H9 (cell line): ENCODE results near the gene LRR1. TPM values are rescaled to one million over a fixed set of nuclear protein-coding genes. Genes with fewer than 3 reads are reported as not detected.

Experiments used
- DNase-seq: peaks from one replicate; pipeline ENCODE4 v3.0.0-alpha.2; 2017
- H2AFZ ChIP-seq: one replicate; pipeline ENCODE4 v1.6.1; 2013; ENCODE audit warnings: mild to moderate bottlenecking, low read length, control low read depth, moderate library complexity
- H2AK5ac ChIP-seq: 2 replicates; pipeline ENCODE4 v1.6.1; 2013; ENCODE audit warnings: low read length, control low read depth, mixed read lengths; ENCODE audit not compliant: insufficient read length
- H2BK120ac ChIP-seq: one replicate; pipeline ENCODE4 v1.6.1; 2013; ENCODE audit warnings: low read depth, mild to moderate bottlenecking, low read length, control low read depth, inconsistent platforms; ENCODE audit not compliant: poor library complexity, severe bottlenecking
- H2BK12ac ChIP-seq: 2 replicates; pipeline ENCODE4 v1.6.1; 2013; ENCODE audit warnings: low read length, control low read depth, mixed read lengths, low read depth; ENCODE audit not compliant: insufficient read length
- H2BK15ac ChIP-seq: 2 replicates; pipeline ENCODE4 v1.6.1; 2013; ENCODE audit warnings: low read depth, low read length, control low read depth
- H2BK20ac ChIP-seq: one replicate; pipeline ENCODE4 v1.6.1; 2013; ENCODE audit warnings: low read depth, mild to moderate bottlenecking, low read length, control low read depth, inconsistent platforms; ENCODE audit not compliant: poor library complexity, severe bottlenecking
- H2BK5ac ChIP-seq: 2 replicates; pipeline ENCODE4 v1.6.1; 2013; ENCODE audit warnings: low read length, control low read depth, mixed read lengths; ENCODE audit not compliant: insufficient read length
- H3K14ac ChIP-seq: 2 replicates; pipeline ENCODE4 v1.6.1; 2013; ENCODE audit warnings: low read length, control low read depth; ENCODE audit not compliant: insufficient read depth
- H3K18ac ChIP-seq: 2 replicates; pipeline ENCODE4 v1.6.1; 2013; ENCODE audit warnings: low read depth, mild to moderate bottlenecking, mixed read lengths, low read length, control low read depth; ENCODE audit not compliant: insufficient read length
- H3K23ac ChIP-seq: 2 replicates; pipeline ENCODE4 v1.6.1; 2013; ENCODE audit warnings: low read length, control low read depth, mixed read lengths, low read depth; ENCODE audit not compliant: insufficient read length
- H3K23me2 ChIP-seq: 2 replicates; pipeline ENCODE4 v1.6.1; 2013; ENCODE audit warnings: low read depth, mild to moderate bottlenecking, mixed read lengths, low read length, control low read depth; ENCODE audit not compliant: insufficient read length, poor library complexity, severe bottlenecking
- H3K27ac ChIP-seq: 2 replicates; pipeline ENCODE4 v1.5.1; 2013; ENCODE audit warnings: low read length, control low read depth, mixed read lengths, low read depth; ENCODE audit not compliant: insufficient read length
- H3K27me3 ChIP-seq: 2 replicates; pipeline ENCODE4 v1.6.1; 2013; ENCODE audit warnings: low read length, control low read depth, inconsistent platforms; ENCODE audit not compliant: insufficient read depth
- H3K4ac ChIP-seq: 2 replicates; pipeline ENCODE4 v1.6.1; 2013; ENCODE audit warnings: low read depth, mild to moderate bottlenecking, control low read depth, inconsistent platforms, low read length, moderate library complexity
- H3K4me1 ChIP-seq: 2 replicates; pipeline ENCODE4 v1.6.1; 2013; ENCODE audit warnings: low read length, control low read depth, inconsistent platforms; ENCODE audit not compliant: insufficient read depth
- H3K4me2 ChIP-seq: 2 replicates; pipeline ENCODE4 v1.6.1; 2013; ENCODE audit warnings: low read length, control low read depth, mixed read lengths; ENCODE audit not compliant: insufficient read length, insufficient read depth
- H3K56ac ChIP-seq: 2 replicates; pipeline ENCODE4 v1.6.1; 2013; ENCODE audit warnings: low read depth, mild to moderate bottlenecking, mixed read lengths, low read length, control low read depth; ENCODE audit not compliant: insufficient read length
- H3K79me1 ChIP-seq: 2 replicates; pipeline ENCODE4 v1.6.1; 2013; ENCODE audit warnings: low read depth, mild to moderate bottlenecking, moderate library complexity, low read length, control low read depth, inconsistent platforms; ENCODE audit not compliant: insufficient read depth, poor library complexity, severe bottlenecking
- H3K79me2 ChIP-seq: 2 replicates; pipeline ENCODE4 v1.6.1; 2013; ENCODE audit warnings: low read length, control low read depth, inconsistent platforms; ENCODE audit not compliant: insufficient read depth
- H3K9ac ChIP-seq: 2 replicates; pipeline ENCODE4 v1.6.1; 2013; ENCODE audit warnings: low read length, control low read depth, mixed read lengths; ENCODE audit not compliant: insufficient read length; ENCODE audit errors: extremely low read depth
- H3K9me3 ChIP-seq: one replicate; pipeline ENCODE4 v1.6.1; 2013; ENCODE audit warnings: low read depth, low read length, inconsistent platforms; ENCODE audit not compliant: control insufficient read depth
- H3T11ph ChIP-seq: one replicate; pipeline ENCODE4 v1.6.1; 2013; ENCODE audit warnings: mild to moderate bottlenecking, low read length, control low read depth, inconsistent platforms
- H4K20me1 ChIP-seq: one replicate; pipeline ENCODE4 v1.6.1; 2013; ENCODE audit not compliant: control insufficient read depth, insufficient read length, insufficient read depth
- H4K5ac ChIP-seq: 2 replicates; pipeline ENCODE4 v1.6.1; 2013; ENCODE audit warnings: low read depth, mild to moderate bottlenecking, mixed read lengths, low read length, control low read depth; ENCODE audit not compliant: insufficient read length
- H4K8ac ChIP-seq: replicated peaks from 2 replicates; pipeline ENCODE4 v1.6.1; 2013; ENCODE audit warnings: low read length, control low read depth, mixed read lengths, low read depth; ENCODE audit not compliant: insufficient read length
- H4K91ac ChIP-seq: 2 replicates; pipeline ENCODE4 v1.6.1; 2013; ENCODE audit warnings: low read depth, mild to moderate bottlenecking, moderate library complexity, mixed read lengths, low read length, control low read depth; ENCODE audit not compliant: insufficient read length
- H3K27ac Mint-ChIP-seq, 3 experiments: 2 replicates in 2 of 3; 3 replicates in 1 of 3; pipeline ENCODE4 v1.8.0; 2020 to 2021; ENCODE audit warnings: mixed read lengths in 3 of 3, mild to moderate bottlenecking in 1 of 3, moderate library complexity in 1 of 3
- H3K27me3 Mint-ChIP-seq: 2 replicates; pipeline ENCODE4 v1.8.0; 2021; ENCODE audit warnings: low read depth, mild to moderate bottlenecking, moderate library complexity, mixed read lengths
- H3K36me3 Mint-ChIP-seq, 3 experiments: 2 replicates in 2 of 3; 3 replicates in 1 of 3; pipeline ENCODE4 v1.8.0; 2020 to 2021; ENCODE audit warnings: low read depth in 3 of 3, mixed read lengths in 3 of 3; ENCODE audit not compliant: insufficient read depth in 1 of 3
- H3K4me1 Mint-ChIP-seq, 2 experiments: 2 replicates each; pipeline ENCODE4 v1.8.0; 2020; ENCODE audit warnings: mixed read lengths in 2 of 2
- H3K4me3 Mint-ChIP-seq, 2 experiments: 2 replicates in 1 of 2; 3 replicates in 1 of 2; pipeline ENCODE4 v1.8.0; 2020 to 2021; ENCODE audit warnings: mild to moderate bottlenecking in 2 of 2, mixed read lengths in 2 of 2, moderate library complexity in 1 of 2
- H3K9me3 Mint-ChIP-seq, 2 experiments: 2 replicates in 1 of 2; 3 replicates in 1 of 2; pipeline ENCODE4 v1.8.0; 2020; ENCODE audit warnings: mild to moderate bottlenecking in 2 of 2, mixed read lengths in 2 of 2, moderate library complexity in 1 of 2
- WGBS: extraction: QIAGEN DNeasy Blood & Tissue Kit; methylation state at CpG from one replicate; pipeline ENCODE4 v1.1.7; 2013; ENCODE audit warnings: missing lambda C conversion rate, low lambda C conversion rate, mixed read lengths; ENCODE audit not compliant: insufficient read length; ENCODE audit errors: extremely low coverage; 5-methylcytosine and 5-hydroxymethylcytosine counted together
- total RNA-seq: library from RNA; stranded (reverse); gene quantifications from 2 replicates; pipeline ENCODE4 v1.2.1, GENCODE V29; 2021
- TF ChIP-seq, protein P1 (sequence below): fragments of 200-600 bp; sonication (generic); conservative IDR thresholded peaks from 3 replicates; pipeline ENCODE4 v1.8.0; 2021; ENCODE audit warnings: antibody characterized with exemption, mild to moderate bottlenecking

The LRR1 gene
- total RNA-seq, 1 experiment from 2014 or later: 38.6 TPM

GRCh38 chr14:49621114-49621881 is 22.6 kb downstream of the LRR1 start:
- no peaks in the 10 kb centered on the region for H3K9me3 ChIP-seq
- H4K20me1 ChIP-seq: no peaks in the 10 kb centered on the region
- Mint-ChIP-seq H3K36me3 (peaks cover 10 to 39% (median 18%) of the 10 kb centered on the region in 3 experiments), H3K27ac (peak overlapping the region in 1 of 3 experiments; percentile 97; a peak in 1 of 7 replicates), H3K4me1 (peaks cover 20 to 23% of the 10 kb centered on the region in 2 experiments), H3K4me3 (peak overlapping the region; percentile 99), H3K27me3 (no peaks in the 10 kb centered on the region), H3K9me3 (no peaks in the 10 kb centered on the region; a peak in 1 of 5 replicates)
- H3K9ac ChIP-seq: peak overlapping the region; percentile 59
- no peaks in the 10 kb centered on the region for H3K79me1 ChIP-seq
- H3K4me1 ChIP-seq: peaks cover 4% of the 10 kb centered on the region; the same call in 1 of the 2 replicates
- no peak overlapping the region for H2BK5ac ChIP-seq
- H3K23me2 ChIP-seq: peaks cover 12% of the 10 kb centered on the region
- H2AFZ ChIP-seq: no peak overlapping the region
- H3K23ac ChIP-seq: no peak overlapping the region
- peak overlapping the region; percentile 95 for H3K4me2 ChIP-seq
- no peak overlapping the region for H3K4ac ChIP-seq
- peak; percentile 64 for DNase-seq
- H4K8ac ChIP-seq: no peak overlapping the region
- no peak overlapping the region for H4K91ac ChIP-seq
- no peak overlapping the region for H3K56ac ChIP-seq
- H2BK15ac ChIP-seq: no peak overlapping the region
- TF ChIP-seq, protein P1, sequence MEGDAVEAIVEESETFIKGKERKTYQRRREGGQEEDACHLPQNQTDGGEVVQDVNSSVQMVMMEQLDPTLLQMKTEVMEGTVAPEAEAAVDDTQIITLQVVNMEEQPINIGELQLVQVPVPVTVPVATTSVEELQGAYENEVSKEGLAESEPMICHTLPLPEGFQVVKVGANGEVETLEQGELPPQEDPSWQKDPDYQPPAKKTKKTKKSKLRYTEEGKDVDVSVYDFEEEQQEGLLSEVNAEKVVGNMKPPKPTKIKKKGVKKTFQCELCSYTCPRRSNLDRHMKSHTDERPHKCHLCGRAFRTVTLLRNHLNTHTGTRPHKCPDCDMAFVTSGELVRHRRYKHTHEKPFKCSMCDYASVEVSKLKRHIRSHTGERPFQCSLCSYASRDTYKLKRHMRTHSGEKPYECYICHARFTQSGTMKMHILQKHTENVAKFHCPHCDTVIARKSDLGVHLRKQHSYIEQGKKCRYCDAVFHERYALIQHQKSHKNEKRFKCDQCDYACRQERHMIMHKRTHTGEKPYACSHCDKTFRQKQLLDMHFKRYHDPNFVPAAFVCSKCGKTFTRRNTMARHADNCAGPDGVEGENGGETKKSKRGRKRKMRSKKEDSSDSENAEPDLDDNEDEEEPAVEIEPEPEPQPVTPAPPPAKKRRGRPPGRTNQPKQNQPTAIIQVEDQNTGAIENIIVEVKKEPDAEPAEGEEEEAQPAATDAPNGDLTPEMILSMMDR: no peak
- no peak overlapping the region for H2BK120ac ChIP-seq
- peak overlapping the region; percentile 52 for H3K14ac ChIP-seq
- no peak overlapping the region for H2BK20ac ChIP-seq
- no peak overlapping the region for H3K18ac ChIP-seq
- no peak overlapping the region for H4K5ac ChIP-seq
- no peak overlapping the region for H3K27ac ChIP-seq
- H2BK12ac ChIP-seq: no peak overlapping the region
- H3T11ph ChIP-seq: no peak overlapping the region
- H3K27me3 ChIP-seq: no peaks in the 10 kb centered on the region
- peaks cover 12% of the 10 kb centered on the region; the same call in 1 of the 2 replicates for H3K79me2 ChIP-seq
- WGBS: no CpG with 5 or more reads among the region's 65 CpGs
- no peak overlapping the region for H2AK5ac ChIP-seq
